ENCODE measurements around the gene TBC1D3I. TPM values are rescaled to one million over a fixed set of nuclear protein-coding genes. Genes with fewer than 3 reads are reported as not detected.

The TBC1D3I gene
- total RNA-seq, 2 experiments from 2014 or later = 0.19 TPM; not detected in 1

Other genes with a start within 250 kb of the TBC1D3I start
- not detected for gene CCL23, start 246.6 kb downstream of the TBC1D3I start, total RNA-seq
- gene CCL18, start 200.3 kb downstream of the TBC1D3I start, total RNA-seq = not detected
- 1 to 10 TPM; 8.3 TPM for gene CCL3, start 174.4 kb downstream of the TBC1D3I start, total RNA-seq
- gene CCL4, start 160.7 kb downstream of the TBC1D3I start, total RNA-seq = 1 to 10 TPM; 4.6 to 5.5 TPM
- 1 to 10 TPM; 1.8 to 2.6 TPM for gene TBC1D3B, start 87.9 kb downstream of the TBC1D3I start, total RNA-seq
- 1 to 10 TPM; 1.9 to 2.0 TPM for gene CCL3L1, start 67.8 kb downstream of the TBC1D3I start, total RNA-seq
- 1 to 10 TPM; 1.0 to 1.4 TPM for gene CCL4L2, start 53.5 kb downstream of the TBC1D3I start, total RNA-seq
- gene TBC1D3G, start 59.3 kb upstream of the TBC1D3I start, total RNA-seq = not detected
- not detected for gene TBC1D3H, start 123.9 kb upstream of the TBC1D3I start, total RNA-seq
- 10 to 100 TPM; 39.0 to 43.7 TPM for gene ZNHIT3, start 222.1 kb upstream of the TBC1D3I start, total RNA-seq